Measurements from ENCODE around the gene LRRTM2.
"Not testable (repeated sequence)": the region's sequence is repeated elsewhere in the genome, so short reads cannot be mapped to it uniquely, and the experiment has no call there.

LRRTM2 gene

DNA sequence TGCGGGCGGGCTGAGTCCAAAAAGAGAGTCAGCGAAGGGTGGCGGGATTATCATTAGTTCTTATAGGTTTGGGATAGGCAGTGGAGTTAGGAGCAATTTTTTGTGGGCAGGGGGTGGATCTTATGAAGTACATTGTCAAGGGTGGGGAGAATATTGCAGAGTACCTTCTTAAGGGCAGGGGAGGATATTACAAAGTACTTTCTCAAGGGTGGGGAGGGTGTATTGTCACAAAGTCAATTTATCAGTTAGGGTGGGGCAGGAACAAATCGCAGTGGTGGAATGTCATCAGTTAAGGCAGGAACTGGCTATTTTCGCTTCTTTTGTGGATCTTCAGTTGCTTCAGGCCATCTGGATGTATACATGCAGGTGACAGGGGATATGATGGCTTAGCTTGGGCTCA, 40.3 kb downstream of the LRRTM2 start:
- DNase-seq = not testable (repeated sequence)

GRCh38 chr5:138833726-138834480, 41.2 kb downstream of the LRRTM2 start:
- no peak for DNase-seq

DNA sequence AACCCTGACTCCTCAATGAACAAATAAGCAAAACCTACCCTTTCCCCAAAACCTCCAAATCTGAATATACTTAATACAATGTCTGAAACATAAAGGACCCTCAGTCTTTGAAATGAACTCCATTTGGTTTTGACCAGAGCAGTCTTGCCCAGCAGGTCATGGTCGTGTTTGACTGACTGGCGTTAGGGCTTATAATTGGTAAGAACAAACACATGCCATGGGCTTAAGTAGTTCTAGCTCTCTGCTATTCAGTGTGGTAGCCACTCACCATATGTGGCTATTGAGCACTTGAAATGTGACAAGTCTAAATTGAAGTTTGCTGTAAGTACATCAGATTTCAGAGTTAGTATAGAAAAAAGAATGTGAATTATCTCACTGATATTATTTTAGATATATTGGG, 42.1 kb downstream of the LRRTM2 start:
- DNase-seq = no peak

DNA sequence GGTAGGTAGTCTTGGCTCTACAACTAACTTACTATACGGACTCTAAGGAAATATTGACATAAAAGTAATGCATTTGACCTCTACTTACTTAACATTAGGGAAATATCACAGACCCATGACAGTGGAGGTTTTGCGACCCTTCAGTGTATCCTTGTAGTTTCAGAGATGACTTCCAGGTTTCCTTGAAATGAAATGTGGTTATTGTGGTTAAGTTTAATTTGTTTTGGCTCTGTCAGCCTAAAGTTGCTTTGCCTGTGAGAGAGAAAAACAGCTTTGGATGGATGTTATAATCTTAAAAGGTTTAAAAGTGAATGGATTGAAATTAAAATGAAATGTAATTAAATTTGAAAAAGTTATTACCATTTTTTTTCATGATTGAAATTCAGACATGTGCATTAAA, 42.9 kb downstream of the LRRTM2 start:
- DNase-seq = no peak

DNA sequence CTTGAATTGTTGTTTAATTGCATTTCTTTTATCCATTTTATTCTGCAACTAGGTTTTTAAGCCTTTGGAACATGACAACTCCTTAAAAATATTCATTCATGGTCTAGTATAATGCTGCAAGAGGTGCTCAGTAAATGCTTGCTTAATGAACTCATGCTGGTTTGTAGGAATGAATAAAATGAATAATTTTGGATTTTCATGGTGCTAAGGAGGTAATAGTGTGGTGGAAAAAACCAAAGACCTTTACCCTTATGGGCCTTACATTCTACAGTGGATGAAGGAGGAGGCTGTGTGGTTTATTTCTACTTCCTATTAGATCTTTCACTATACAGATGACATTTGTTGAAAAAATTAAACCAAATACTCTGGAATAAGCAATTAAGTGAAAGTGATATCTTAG, 43.4 kb downstream of the LRRTM2 start:
- no peak for DNase-seq

DNA sequence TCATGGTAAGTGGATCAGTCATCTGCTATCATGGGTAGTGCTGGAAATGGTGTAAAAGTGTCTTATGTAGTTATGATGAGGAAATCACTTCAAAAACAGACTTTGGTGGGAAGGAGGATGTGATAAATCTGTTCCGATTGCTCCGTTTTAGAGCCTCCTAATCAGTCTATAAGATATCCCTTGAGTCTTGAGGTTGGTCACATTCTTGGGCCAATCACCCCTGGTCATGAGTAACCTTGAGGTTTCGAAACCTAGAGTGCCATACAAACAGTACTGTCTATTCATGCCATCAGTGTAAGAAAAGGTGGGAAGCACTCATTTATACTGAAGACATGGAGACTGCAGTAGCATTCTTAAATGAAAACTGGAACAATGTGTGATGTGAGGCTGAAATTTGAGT, 45.8 kb downstream of the LRRTM2 start:
- DNase-seq = no peak

DNA sequence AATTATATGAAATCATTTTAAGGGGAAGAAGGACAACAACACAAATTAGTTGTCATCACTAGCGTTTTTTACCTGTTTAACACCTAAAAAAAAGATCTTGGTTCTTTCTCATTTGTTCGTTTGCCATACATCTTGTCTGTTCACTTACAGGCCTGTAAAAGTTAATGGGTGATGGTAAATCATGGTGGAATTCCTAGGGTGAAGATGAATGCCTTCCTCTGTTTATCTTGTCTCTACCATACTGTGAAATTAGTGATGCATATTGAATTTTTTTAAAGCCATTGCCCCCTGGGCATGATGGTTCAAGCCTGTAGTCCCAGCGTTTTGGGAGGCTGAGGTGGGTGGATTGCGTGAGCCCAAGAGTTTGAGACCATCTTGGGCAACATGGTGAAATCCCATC, 46.6 kb downstream of the LRRTM2 start:
- no peak for DNase-seq

- no peak for DNase-seq
These were observed 49.9 kb downstream of the LRRTM2 start for GRCh38 chr5:138824924-138825863.

GRCh38 chr5:138824516-138824915, 50.6 kb downstream of the LRRTM2 start:
- DNase-seq = no peak

GRCh38 chr5:138820695-138821094, 54.4 kb downstream of the LRRTM2 start:
- no peak for DNase-seq

DNA sequence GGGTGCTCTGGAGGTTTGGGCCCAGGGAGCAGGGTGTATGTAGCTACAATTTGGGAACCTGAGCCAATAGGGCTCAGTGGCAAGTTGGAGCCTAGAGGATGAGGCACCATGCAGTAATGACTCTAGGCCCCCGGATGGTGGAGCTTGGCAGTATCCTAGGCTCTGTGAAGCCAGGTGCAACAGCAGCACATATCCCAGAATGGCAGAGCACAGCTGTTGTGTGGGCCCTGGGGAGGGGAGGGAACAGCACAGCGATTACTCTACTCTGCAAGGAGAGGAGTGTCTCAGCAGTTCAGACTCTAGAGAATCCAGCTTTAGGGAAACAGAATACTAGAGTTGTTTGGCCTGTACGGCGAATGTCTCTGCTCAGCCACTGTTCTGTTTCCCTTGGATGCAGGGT, 56.1 kb downstream of the LRRTM2 start:
- no peak for DNase-seq
